ENCODE results near the gene NHERF2. TPM values are rescaled to one million over a fixed set of nuclear protein-coding genes. Genes with fewer than 3 reads are reported as not detected.

NHERF2 gene
- total and polyA plus RNA-seq, 7 donors: 61.6 to 156 (median 86.8) TPM

- Histone ChIP-seq H3K27ac (no peak overlapping the region), H3K4me1 (peaks cover 32% of the 10 kb centered on the region), H3K4me3 (no peak overlapping the region), H3K9me3 (no peaks in the 10 kb centered on the region), H3K36me3 (ENCODE audit: insufficient read depth in 1 of 2, low read depth in 1 of 2) (peaks cover 9 to 43% of the 10 kb centered on the region in 2 donors), H3K27me3 (ENCODE audit: insufficient read depth in 3 of 3, low read length in 2 of 3) (no peaks in the 10 kb centered on the region)
- no peak for TF ChIP-seq CTCF (IDR thresholded peaks at IDR 0.05)
- DNase-seq (no peak), ATAC-seq (no peak)
- WGBS, 3 donors: 26 to 44% (median 36%) methylated on average over 5 of the region's 5 CpGs
- intact Hi-C loops (cut with DNase I): no loop called here
Measured at GRCh38 chr16:1982013-1982433, 44.7 kb upstream of the NHERF2 start.

DNA sequence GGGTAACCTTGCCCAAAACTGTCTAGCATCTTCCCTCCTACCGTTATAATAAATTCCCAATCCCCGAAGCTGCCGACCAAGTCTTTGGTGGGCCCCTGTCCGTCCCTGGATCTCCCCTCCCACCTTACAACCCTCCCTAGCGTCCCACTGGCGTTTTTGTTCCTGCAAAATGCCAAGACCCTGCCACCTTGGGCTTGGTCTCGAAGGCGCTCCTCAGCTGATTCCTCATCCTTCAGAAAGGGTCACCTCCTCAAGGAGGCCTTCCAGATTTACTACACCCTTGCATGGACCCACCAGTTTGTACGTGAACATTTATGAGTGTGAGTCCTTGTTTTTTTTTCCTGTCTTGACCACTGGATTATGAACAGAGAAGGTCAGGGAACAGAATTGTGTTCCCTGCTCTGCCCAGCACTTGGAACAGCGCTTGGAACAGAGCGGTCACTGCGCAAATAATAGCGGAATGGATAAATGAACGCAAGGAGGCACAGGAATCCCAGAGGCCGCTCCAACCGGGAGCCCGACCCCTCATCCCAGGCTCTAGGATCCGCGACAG lies 43.6 kb upstream of the NHERF2 start:
- peaks cover 0 to 3% (median 0%) of the 10 kb centered on the region in 3 donors for H3K27me3 ChIP-seq (ENCODE audit: insufficient read depth in 3 of 3, low read length in 2 of 3)
- no peaks in the 10 kb centered on the region for H3K9me3 ChIP-seq
- peaks cover 32% of the 10 kb centered on the region for H3K4me1 ChIP-seq
- peak overlapping the region; percentile 67 for H3K27ac ChIP-seq
- intact Hi-C loops (cut with DNase I): no loop called here
- H3K4me3 ChIP-seq: peak overlapping the region; percentile 93
- no peak for TF ChIP-seq CTCF (IDR thresholded peaks at IDR 0.05)
- ATAC-seq (no peak), DNase-seq (no peak)
- H3K36me3 ChIP-seq (ENCODE audit: insufficient read depth in 1 of 2, low read depth in 1 of 2): peaks cover 8 to 36% of the 10 kb centered on the region in 2 donors
- WGBS, 3 donors: 33 to 39% (median 36%) methylated on average over 19 of the region's 19 CpGs

- Histone ChIP-seq H3K27ac (peak within 1 kb of the TSS; percentile 67), H3K36me3 (ENCODE audit: insufficient read depth in 1 of 2, low read depth in 1 of 2) (peaks cover 4 to 29% of the 10 kb centered on the region in 2 donors), H3K9me3 (no peaks in the 10 kb centered on the region), H3K4me1 (peaks cover 32% of the 10 kb centered on the region), H3K27me3 (ENCODE audit: insufficient read depth in 3 of 3, low read length in 2 of 3) (peaks cover 0 to 8% (median 4%) of the 10 kb centered on the region in 3 donors), H3K4me3 (peak within 1 kb of the TSS; percentile 93)
- DNase-seq (peak; percentile 91 to 95), ATAC-seq (peak; percentile 89 to 92 (median 90))
- 0% methylated on average over 55 to 109 of the region's 109 CpGs for WGBS, 3 donors
- intact Hi-C loops (cut with DNase I): no loop called here
- peak; percentile 41 for TF ChIP-seq CTCF (IDR thresholded peaks at IDR 0.05)
Measured at GRCh38 chr16:1983544-1984346, 43.0 kb upstream of the NHERF2 start, which contains the start of gene GFER. Gene GFER, plus strand, starts transcription at chr16:1984193. Its CDS starts 26 bp downstream, at chr16:1984219.

GRCh38 chr16:1984347-1985225 lies 42.1 kb upstream of the NHERF2 start:
- no peak for TF ChIP-seq CTCF (IDR thresholded peaks at IDR 0.05)
- peaks cover 32% of the 10 kb centered on the region for H3K4me1 ChIP-seq
- no peaks in the 10 kb centered on the region for H3K9me3 ChIP-seq
- H3K4me3 ChIP-seq: peak overlapping the region; percentile 93
- ATAC-seq (peak in 3 of 4 donors; percentile 1 to 2 (median 1)), DNase-seq (peak in 1 of 2 donors; percentile 55)
- peaks cover 0 to 16% (median 12%) of the 10 kb centered on the region in 3 donors for H3K27me3 ChIP-seq (ENCODE audit: insufficient read depth in 3 of 3, low read length in 2 of 3)
- peak overlapping the region; percentile 67 for H3K27ac ChIP-seq
- 9 to 12% (median 12%) methylated on average over 45 to 58 of the region's 58 CpGs for WGBS, 3 donors
- intact Hi-C loops (cut with DNase I): no loop called here
- H3K36me3 ChIP-seq (ENCODE audit: insufficient read depth in 1 of 2, low read depth in 1 of 2): peaks cover 4 to 24% of the 10 kb centered on the region in 2 donors

Data from psoas muscle (tissue), 8 donors.